SKM-1 (cell line): ENCODE data around the gene STAMBPL1.
"Not testable (repeated sequence)": the region's sequence is repeated elsewhere in the genome, so short reads cannot be mapped to it uniquely, and the experiment has no call there.

Experiments
- DNase-seq: peaks from one replicate; lab custom pipeline; 2025; ENCODE audit not compliant: unreplicated experiment; lab: John Stamatoyannopoulos, UW

STAMBPL1 gene

DNA sequence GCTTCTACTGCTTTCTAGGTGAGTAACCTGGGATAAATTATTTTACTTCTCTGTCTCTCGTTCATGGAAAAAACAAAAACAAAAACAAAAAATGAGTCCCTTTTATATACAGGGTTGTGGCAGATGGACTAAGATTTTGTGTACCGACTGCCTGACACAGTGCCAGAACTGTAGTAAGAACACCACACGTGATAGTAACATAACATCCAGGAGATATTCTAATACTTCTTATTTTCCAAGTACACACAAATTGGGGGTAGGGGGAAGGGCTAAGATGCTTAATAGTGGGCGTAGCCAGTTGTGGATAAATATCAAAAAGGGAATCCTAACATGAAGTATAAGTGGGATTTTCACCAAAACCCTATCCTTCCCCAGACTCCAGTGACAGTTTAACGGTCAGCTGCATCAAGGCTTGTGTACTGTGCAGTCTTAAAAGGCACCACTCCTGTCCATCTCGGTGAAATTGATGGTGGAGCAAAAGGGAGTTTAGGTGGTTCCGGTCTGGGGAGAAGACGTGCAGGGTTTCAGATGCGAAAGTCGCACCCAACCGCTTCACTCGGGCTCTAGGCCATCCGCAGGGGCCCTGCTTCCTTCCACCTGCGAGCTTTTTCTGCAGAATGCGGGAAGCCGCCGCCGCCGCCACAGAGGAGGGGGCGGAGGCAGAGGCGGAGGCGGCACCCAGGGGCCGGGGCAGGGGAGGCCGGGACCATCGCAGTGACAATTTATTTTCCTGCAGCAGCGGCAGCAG, at the start of gene STAMBPL1:
Gene STAMBPL1 (plus strand): TSS at position 712 of the 748 bp plus-strand sequence. CDS start 21,464 bp downstream, outside the sequence.
- DNase-seq, result no peak

DNA sequence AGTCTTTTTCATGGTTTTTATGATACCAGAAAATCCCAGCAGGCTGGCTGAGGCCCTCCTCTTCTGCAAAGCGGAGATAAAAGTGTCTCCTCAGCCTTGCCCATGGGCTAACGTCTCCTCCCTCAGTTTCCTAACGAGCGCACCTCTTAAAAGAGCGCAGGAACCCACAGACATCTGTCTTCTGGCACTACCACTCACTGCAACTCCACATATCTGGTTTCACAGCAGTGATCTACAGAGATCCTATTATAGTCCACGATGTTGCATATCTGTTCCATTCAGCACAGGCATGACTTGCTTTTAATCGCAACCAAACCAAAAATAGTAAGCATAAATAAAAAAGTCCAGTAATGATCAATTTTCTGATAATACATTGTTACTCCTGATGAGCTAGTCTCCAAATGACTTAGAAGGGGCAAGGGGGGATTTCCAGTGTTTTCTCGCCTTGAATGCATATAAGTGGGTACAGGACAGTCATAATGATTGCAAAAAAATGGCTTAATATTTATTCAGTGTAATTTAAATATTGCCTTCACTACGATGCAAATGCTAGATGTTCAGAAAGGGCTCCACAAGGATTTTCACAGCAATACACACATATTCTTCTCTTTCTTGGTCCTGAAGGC, 49.3 kb upstream of the STAMBPL1 start:
- no peak for DNase-seq

DNA sequence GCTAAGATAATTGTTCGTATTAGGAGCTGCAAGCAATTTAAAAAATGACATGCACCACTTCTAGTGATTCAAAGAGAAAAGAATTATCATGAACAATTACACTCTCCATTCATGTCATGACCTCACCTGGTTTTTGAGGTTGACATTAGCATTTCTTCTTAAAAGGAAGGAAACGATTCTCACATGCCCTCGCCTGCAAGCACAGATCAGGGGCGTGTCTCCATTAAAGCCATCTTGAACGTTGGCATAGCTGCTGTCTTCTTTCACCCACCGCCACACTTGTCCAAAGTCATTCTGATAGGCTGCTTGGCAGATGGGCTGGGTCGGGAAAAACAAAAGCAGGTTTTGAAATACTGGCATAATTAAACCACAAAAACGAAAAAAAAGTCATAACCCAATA, 48.3 kb upstream of the STAMBPL1 start:
- DNase-seq, result no peak

DNA sequence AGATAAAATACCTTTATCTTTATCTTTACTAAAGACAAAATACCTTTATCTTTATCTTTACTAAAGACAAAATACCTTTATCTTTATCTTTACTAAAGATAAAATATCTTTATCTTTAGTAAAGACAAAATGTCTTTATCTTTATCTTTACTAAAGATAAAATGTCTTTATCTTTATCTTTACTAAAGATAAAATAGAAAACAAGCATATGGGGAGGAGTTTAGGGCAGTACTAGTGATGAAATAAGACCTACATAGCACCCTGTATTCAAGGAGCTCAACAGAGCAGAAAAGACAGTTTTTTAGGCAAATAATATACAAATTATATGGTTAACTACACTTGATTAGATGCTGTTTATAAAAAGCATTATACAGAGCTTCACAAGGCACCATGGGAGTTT, 47.7 kb upstream of the STAMBPL1 start:
- no peak for DNase-seq

DNA sequence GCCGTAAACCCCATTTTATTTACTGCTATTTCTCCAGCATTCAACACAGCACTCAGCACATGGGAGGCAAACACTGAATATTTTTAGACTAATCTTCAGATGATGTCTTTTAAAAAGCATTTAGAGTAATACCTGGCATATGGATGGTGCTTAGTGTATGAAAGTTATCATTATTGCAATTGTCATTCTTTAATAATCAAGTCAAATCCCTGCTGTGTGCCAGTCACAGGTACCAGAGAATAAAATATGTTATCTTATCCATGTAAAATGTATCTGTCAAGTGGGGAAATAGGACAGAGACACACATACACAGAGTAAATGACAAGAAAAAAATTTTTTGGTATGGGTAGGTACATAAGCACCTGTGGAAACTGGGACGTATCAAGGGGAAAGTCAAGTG, 46.9 kb upstream of the STAMBPL1 start:
- DNase-seq, result no peak

DNA sequence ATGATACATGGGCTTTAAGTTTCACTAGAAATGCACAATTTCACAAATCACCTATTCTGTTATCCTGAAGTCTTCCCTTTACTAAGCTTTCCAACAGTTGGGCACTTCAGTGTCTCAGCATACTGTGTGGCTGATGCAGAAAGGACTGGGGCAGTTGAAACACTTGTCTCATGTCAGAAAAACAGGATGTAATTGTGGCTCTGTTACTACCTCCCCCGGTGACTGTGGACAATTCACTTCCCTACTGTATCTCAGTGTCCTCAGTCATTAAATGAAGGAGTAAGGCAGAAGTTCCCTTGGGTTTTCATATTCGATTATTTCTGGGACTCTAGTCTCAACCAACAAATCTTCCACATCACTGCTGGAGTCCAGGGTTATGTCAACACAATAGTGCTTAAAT, 46.3 kb upstream of the STAMBPL1 start:
- DNase-seq, result peak; percentile 52

DNA sequence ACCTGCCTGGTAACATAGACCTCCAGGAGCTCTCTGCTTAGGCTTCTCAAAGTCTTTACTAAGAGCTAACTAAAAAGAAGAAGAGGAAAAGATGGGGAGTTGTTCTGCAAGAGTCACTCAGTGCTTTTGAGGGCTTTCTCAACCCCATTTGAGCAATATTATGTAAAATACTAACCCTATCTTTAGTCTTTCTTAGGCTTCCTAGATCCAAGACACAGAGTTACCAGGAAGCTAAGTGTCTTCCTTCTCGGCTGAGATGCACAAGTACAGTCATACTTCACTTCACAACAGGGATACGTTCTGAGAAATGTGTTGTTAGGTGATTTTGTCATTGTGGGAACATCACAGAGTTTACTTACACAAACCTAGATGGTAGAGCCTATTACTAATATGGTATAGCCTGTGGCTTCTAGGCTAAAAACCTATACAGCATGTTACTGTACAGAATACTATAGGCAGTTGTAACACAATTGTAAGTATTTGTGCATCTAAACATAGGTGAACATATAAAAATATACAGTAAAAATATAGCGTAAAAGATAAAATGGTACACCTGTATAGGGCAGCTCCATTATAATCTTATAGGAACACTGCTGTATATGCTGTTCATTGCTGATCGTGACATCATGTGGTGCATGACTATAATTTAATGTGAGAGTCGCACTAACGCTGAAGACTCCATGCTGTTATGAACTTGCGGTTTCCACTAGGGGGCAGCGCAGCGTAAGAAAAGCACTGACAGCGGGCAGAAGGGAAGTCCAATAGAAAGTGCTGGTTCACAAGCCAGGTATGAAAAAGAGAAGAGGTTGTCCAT, 44.7 kb upstream of the STAMBPL1 start:
- DNase-seq, result peak; percentile 77

DNA sequence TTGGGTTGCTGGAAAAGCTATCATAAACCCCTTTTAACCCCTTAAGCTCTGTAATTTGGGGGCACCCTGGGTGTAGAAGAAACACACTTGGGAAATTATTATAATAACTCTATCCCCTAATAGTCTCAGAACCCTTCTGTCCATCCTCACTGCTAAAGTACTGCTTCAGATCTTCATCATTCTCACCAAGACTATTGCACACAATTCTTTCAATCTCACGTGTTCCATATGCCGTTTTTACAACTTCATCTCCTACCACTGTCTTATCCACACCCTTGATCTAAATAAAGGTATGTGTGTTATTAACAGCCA, 44.2 kb upstream of the STAMBPL1 start:
- DNase-seq, result no peak

DNA sequence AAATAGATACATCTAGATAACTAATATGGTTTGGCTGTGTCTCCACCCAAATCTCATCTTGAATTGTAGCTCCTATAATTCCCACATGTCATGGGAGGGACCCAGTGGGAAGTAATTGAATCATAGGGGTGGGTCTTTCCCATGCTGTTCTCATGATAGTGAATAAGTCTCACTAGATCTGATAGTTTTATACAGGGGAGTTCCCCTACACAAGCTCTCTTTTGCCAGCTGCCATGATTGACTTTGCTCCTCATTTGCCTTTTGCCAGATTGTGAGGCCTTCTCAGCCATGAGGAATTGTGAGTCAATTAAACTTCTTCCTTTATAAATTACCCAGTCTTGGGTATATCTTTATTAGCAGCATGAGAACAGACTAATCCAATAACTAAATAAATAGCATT, 42.4 kb upstream of the STAMBPL1 start:
- not testable (repeated sequence) for DNase-seq

DNA sequence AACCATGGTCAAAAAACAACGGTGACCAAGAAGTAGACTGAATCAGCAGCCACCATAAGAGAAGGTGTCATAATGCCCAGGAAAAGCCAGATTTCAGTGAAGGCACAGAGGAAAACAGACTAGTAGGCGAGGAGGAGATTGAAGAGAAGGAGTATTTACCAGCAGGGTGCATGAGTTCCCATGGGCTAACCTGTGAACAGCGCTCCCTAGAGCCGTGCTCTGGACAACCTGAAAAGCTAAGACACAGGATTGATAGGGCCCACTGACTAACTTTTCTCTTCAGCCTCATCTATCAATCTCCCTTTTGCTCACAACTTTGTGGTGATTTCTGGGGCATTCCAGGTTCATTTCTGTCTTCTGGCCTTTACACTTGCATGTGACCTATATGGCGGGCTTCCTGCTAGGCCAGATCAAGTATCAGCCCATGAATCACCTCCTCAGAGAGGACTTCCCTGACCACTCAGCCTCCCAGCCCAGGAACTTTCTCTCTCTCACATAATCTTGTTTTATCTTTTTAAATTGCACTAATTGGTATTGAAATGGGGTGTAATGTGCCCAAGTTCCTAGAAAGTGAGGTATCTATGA, 41.2 kb upstream of the STAMBPL1 start:
- DNase-seq, result no peak

DNA sequence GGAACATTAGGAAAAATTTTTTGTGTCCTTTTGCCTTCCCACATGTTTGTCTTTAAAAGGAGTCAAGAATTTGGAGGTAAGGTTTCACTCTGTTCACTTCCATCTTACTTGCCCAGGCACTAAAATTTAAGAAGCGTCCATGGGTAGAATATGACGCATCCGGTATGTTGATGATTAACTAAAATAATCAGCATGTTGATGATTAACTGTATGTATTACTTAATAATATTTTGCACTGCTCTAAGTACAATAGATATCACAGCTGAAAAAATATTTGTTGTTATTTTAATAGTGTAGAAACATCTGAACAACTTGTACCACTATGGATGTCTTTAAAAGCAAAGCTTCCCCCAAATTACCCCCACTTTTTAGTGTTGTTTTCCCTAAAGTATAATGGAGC, 39.9 kb upstream of the STAMBPL1 start:
- no peak for DNase-seq

DNA sequence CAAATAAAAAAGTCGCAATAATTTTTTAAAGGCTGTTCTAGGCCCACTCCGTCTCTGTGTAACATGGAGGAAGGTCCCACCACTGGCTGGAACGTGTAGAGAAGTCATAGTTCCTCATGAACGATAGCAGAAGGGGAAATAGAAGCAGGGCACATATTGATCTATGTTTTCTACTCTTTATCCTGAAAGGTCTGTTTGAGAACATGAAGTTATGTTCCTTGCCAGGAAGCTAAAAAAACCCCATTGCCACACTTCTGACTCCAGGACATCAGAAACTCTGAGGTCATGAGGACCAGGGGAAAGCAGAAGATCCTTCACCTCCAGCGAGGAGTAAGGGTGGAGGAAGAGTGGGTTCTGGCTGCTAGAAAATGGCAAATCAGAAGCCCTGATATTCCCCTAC, 39.2 kb upstream of the STAMBPL1 start:
- DNase-seq, result no peak

DNA sequence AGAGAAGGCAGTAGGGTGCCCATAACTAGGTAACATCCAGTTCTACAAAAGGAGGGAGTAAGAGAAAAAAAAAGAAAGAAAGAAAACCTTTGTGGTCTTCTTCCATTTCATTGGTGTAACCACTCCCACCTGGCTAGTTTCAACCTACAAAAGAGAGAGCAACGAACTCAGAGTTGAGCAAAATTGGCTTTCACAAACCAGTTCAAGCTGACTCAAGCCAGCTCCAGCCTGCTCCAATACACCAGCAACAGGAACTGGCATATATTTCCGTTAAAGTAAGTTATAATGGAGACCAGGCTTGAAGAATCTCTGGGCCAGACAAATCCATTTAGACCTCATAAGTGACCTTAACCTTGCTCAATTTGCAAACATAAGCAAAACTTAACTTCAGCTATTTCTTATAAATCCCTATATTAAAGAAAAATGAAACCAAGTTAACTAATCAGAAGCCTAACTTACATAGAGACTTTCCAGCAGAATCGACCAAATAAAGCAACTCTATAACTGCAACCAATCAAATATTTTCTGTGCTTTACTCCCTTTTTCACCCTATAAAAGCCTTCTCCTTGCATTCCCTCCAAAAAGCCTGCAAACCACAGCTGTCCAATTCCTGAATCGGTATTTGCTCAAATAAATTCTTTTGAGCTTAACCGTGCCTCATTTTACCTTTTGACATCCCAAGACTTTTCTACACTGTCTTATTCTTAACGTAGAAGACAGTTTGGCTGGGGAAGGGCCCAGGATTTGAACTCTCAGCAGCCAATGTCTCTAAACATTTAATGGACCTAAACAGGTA, 38.5 kb upstream of the STAMBPL1 start:
- DNase-seq, result no peak

DNA sequence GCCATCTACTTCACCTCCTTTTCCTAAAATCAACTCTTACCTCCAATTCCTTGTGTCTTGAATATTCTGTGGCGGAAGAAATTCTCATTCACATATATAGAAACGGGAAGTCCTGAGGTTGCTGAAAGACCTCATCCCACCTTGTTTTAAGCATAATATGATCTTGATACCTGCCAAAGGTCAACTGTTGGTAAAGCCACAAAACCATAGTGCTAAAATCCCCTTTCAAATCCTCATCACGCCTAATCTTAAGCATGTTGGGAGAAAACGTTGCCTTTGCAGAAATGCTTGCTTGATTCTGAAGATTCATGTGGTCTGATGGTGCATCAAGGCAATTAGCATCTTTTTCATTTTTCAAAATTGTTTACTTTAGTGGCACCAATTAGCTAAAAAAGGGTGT, 36.9 kb upstream of the STAMBPL1 start:
- DNase-seq, result no peak

DNA sequence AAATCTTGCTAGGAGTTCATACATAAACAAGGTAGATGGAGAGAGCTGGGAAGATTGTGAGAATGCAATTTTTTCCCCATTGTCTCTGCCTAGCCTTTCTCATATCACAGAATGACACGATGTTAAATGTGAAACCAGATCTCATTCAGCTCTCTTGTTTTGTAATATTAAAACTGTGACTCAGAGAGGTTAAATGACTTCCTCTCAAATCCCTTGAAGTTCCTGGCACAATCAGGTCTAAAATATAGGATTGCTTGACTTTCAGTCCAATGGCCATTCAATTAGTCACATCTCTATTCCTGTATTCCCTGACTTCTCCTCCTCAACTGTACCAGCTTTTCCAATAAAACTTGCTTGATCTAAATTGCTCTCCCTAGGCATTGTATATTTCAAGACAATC, 31.5 kb upstream of the STAMBPL1 start:
- DNase-seq, result no peak

DNA sequence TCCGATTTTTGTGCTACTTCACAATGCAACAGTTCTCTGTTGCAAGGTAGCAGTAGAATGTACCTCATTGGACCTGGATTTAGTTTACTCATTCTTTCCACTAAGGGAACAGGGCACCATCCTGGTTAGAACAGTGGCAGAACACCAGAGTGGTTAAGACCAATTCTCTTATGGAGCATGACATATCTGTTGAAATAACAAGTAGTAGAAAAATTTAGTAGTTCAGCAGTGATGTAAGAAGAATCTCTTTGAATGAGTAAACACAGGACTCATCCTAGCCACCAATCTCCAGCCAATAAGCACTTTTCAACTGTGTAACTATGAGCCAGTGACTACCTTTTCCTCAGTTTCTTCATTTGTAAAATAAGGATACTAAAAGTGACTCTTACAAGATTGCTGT, 30.8 kb upstream of the STAMBPL1 start:
- DNase-seq, result no peak

DNA sequence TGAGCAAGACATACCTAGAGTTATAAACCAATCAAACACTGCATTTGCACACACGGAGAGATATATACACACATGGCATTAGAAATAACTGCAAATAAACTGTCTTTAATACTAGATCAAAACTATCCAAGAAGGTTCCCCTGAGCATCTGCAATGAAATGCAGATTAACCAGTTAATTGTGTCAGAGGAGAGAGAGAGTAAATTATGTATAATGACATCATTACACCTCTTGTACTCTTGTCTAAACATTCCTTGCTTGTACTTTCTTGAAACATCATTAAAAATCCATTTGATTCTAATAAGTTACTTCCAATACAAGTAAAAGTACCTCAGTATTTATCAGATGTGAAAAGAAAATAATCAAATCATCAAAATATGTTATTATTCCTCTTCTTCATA, 29.3 kb upstream of the STAMBPL1 start:
- no peak for DNase-seq

DNA sequence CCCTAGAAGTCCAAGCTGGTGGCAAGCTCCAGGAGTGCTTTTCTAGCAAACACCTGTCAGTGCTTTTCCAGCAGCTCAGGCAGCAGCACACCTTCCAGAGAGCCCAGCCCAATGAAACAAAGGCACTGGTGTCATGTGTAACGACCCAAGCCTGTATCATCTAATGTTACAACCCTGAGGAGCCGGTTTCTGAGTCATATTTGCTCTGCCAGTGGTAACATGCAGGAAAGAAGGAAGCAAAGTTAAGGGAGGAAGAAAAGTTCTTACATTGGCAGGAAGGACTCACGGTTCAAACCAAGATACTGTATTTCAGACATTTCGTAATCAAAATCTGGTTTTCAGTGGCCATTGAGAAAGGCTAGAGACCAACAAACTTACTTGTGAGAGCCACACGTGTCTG, 28.3 kb upstream of the STAMBPL1 start, which contains the start of gene ANKRD22:
Gene ANKRD22 (minus strand): TSS at position 139 of the 400 bp plus-strand sequence. CDS start 237 bp downstream, outside the sequence.
- DNase-seq, result peak; percentile 99

DNA sequence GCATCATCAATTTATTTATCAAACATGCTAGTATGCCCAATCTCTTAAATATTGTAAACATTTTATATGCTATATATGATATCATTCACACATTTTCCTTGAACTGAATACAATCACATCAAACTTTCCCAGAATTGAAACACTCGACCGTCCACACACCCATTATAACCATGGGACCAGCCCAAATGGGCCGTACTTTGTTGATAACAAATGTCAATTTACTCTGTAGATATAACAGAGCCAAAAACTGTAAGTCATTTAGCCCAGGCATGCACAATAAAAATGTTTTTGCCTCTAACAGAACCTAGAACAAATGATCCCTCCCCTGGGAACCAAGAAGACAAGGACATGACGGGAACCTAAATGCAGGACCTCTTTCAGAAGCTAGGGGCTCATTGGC, 27.7 kb upstream of the STAMBPL1 start:
- no peak for DNase-seq

DNA sequence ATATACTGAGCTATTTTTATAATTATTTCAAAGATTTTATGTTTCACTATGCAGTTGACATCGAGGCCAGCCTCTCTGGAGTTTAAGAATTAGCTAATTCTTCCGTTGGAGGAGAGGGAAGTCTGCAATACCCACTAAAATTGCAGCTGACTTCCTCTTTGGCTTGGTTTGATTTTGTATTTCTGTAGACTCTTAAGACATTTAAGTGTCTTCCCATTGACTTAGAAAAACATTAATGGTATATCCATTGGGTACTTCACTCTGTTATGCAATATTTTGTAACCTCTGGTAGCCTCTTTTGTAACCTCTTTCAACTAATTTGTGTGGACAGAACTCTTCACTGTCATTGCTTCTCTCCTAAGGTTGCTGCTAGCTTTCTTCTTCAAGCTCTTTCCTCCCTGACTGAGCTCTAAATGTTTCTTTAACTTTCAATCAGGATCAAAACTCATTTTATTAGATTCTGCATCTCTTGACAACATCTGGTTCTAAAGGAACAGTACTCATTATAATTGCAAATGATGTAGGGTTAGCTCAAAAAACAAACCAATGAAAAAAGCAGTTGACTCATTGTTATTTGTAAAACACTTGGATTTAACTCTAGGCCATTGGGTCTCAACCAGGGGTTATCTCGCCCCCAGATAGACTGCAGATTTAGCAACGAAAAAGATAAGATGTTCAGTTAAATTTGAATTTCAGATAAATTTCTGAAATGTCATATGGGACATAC, 26.7 kb upstream of the STAMBPL1 start:
- peak; percentile 98 for DNase-seq
